Measurements from ENCODE around the gene RASAL1.

The RASAL1 gene

GRCh38 chr12:113098441-113099028 lies 37.0 kb downstream of the RASAL1 start (continued):
- TF ChIP-seq ZNF513 (tag by site-specific recombination; IDR thresholded peaks at IDR 0.05) = no peak
- TF ChIP-seq ZNF112 (tag by site-specific recombination; IDR thresholded peaks at IDR 0.05) = no peak
- TF ChIP-seq ZNF510 (tag by site-specific recombination; IDR thresholded peaks at IDR 0.05; ENCODE audit: insufficient replicate concordance) = no peak
- TF ChIP-seq ZNF830 (tag by site-specific recombination; IDR thresholded peaks at IDR 0.05; ENCODE audit: low read depth) = no peak
- no peak for TF ChIP-seq ZNF266 (tag by site-specific recombination; IDR thresholded peaks at IDR 0.05; ENCODE audit: low read depth)
- no peak for TF ChIP-seq MEIS1 (CRISPR knock-in tag; IDR thresholded peaks at IDR 0.05; ENCODE audit: borderline replicate concordance)
- TF ChIP-seq ZNF488 (tag by site-specific recombination; IDR thresholded peaks at IDR 0.05) = no peak
- 0 out of 2 replicates have a peak, but pooled peaks have one; percentile 41 for TF ChIP-seq ZBTB48 (tag by site-specific recombination; IDR thresholded peaks at IDR 0.05)
- peak; percentile 70 for TF ChIP-seq PRDM10 (tag by site-specific recombination; IDR thresholded peaks at IDR 0.05)

GRCh38 chr12:113097716-113098440 lies 37.7 kb downstream of the RASAL1 start:
- H3K27ac ChIP-seq (ENCODE audit: extremely low read depth, low read depth, low read length) = no peak overlapping the region
- TF ChIP-seq ZFHX2 (tag by site-specific recombination; conservative IDR thresholded peaks at IDR 0.05) (peak; percentile 8; the same call in 1 of the 2 replicates), ZNF266 (tag by site-specific recombination; IDR thresholded peaks at IDR 0.05; ENCODE audit: low read depth) (no peak), ZBTB20 (tag by site-specific recombination; IDR thresholded peaks at IDR 0.05) (no peak)
- ChIA-PET POLR2A (no interaction called here), CTCF (interaction anchor here (0.5 to 2.2 kb wide), 22 partner anchors 10 to 1119 kb away, joined by 3 to 41 read pairs (median 4); no protein-coding TSS in a partner anchor)
- H3K4me3 ChIP-seq (ENCODE audit: low read depth, low read length) = no peak overlapping the region
- no peaks in the 10 kb centered on the region for H3K4me1 ChIP-seq (ENCODE audit: control insufficient read depth, insufficient read depth, low read length)
- H3K9me3 ChIP-seq (ENCODE audit: control insufficient read depth, insufficient read depth, low read depth, low read length) = no peaks in the 10 kb centered on the region
- no peaks in the 10 kb centered on the region for H3K36me3 ChIP-seq (ENCODE audit: control insufficient read depth in 2 of 2, insufficient read depth in 1 of 2, low read length in 2 of 2)

GRCh38 chr12:113096675-113097461 lies 38.7 kb downstream of the RASAL1 start:
- no peak overlapping the region for H3K27ac ChIP-seq (ENCODE audit: extremely low read depth, low read depth, low read length)

More at GRCh38 chr12:113096675-113097461, 38.7 kb downstream of the RASAL1 start:
- Histone ChIP-seq H3K9me3 (ENCODE audit: control insufficient read depth, insufficient read depth, low read depth, low read length) (no peaks in the 10 kb centered on the region), H3K4me1 (ENCODE audit: control insufficient read depth, insufficient read depth, low read length) (no peaks in the 10 kb centered on the region), H3K36me3 (ENCODE audit: control insufficient read depth in 2 of 2, insufficient read depth in 1 of 2, low read length in 2 of 2) (no peaks in the 10 kb centered on the region), H3K4me3 (ENCODE audit: low read depth, low read length) (no peak overlapping the region)
- TF ChIP-seq ZBTB10 (tag by site-specific recombination; IDR thresholded peaks at IDR 0.05) (no peak), ZFP69B (tag by site-specific recombination; IDR thresholded peaks at IDR 0.05) (no peak), ZNF600 (tag by site-specific recombination; IDR thresholded peaks at IDR 0.05) (peak; percentile 53), ZNF670 (tag by site-specific recombination; IDR thresholded peaks at IDR 0.05; ENCODE audit: low read depth) (no peak), ZSCAN18 (tag by site-specific recombination; IDR thresholded peaks at IDR 0.05) (no peak), ZNF549 (tag by site-specific recombination; IDR thresholded peaks at IDR 0.05) (no peak), ZFHX2 (tag by site-specific recombination; conservative IDR thresholded peaks at IDR 0.05) (0 out of 2 replicates have a peak, but pooled peaks have one; percentile 17)
- ChIA-PET CTCF (interaction anchor here (0.6 to 2.2 kb wide), 9 partner anchors 18 to 1297 kb away, joined by 3 to 41 read pairs (median 4); no protein-coding TSS in a partner anchor), POLR2A (no interaction called here)
